ENCODE results near the gene SOS1. TPM values are rescaled to one million over a fixed set of nuclear protein-coding genes. Genes with fewer than 3 reads are reported as not detected.
A peak's percentile ranks its signal among the peaks of the same experiment; 100 is the strongest.

The SOS1 gene
- total and polyA plus RNA-seq, 2 of the 13 experiments (the other 11 are each of a cell fraction or from before 2014, with no cell fraction given) = 20.8 to 60.4 TPM

- TF ChIP-seq ZBTB43 (CRISPR knock-in tag; conservative IDR thresholded peaks at IDR 0.05) = peak; percentile 94
- TF ChIP-seq HHEX (CRISPR knock-in tag; IDR thresholded peaks at IDR 0.05) = peak; percentile 26; the same call in 1 of the 2 replicates
- TF ChIP-seq ARHGAP35 (CRISPR knock-in tag; IDR thresholded peaks at IDR 0.05; ENCODE audit: borderline replicate concordance) = no peak
- TF ChIP-seq KLF6 (CRISPR knock-in tag; IDR thresholded peaks at IDR 0.05) = peak; percentile 8; the same call in 1 of the 2 replicates
- no peak for TF ChIP-seq ZNF792 (CRISPR knock-in tag; IDR thresholded peaks at IDR 0.05)
- peak; percentile 26; the same call in 1 of the 2 replicates for TF ChIP-seq NCOA2 (CRISPR knock-in tag; IDR thresholded peaks at IDR 0.05)
- TF ChIP-seq ZMYM4 (CRISPR knock-in tag; IDR thresholded peaks at IDR 0.05) = no peak
- no peak for TF ChIP-seq IKZF4 (CRISPR knock-in tag; IDR thresholded peaks at IDR 0.05; ENCODE audit: borderline replicate concordance, low read depth, not compliant biosample characterization)
- TF ChIP-seq SOX5 (CRISPR knock-in tag; IDR thresholded peaks at IDR 0.05; ENCODE audit: borderline replicate concordance) = peak; percentile 97
- TF ChIP-seq TFE3 (CRISPR knock-in tag; IDR thresholded peaks at IDR 0.05) = peak; percentile 57; the same call in 1 of the 2 replicates
- TF ChIP-seq ELF3 (CRISPR knock-in tag; IDR thresholded peaks at IDR 0.05) = peak; percentile 50
- TF ChIP-seq SALL1 (CRISPR knock-in tag; IDR thresholded peaks at IDR 0.05) = peak; percentile 48; the same call in 1 of the 2 replicates
- peak; percentile 68 for TF ChIP-seq TEAD3 (CRISPR knock-in tag; optimal IDR thresholded peaks at IDR 0.05; ENCODE audit: borderline replicate concordance)
- TF ChIP-seq ZNF460 (CRISPR knock-in tag; IDR thresholded peaks at IDR 0.05; ENCODE audit: borderline replicate concordance) = peak; percentile 99
- no peak for TF ChIP-seq STAT5B (CRISPR knock-in tag; IDR thresholded peaks at IDR 0.05)
- TF ChIP-seq CHD2 (IDR thresholded peaks at IDR 0.05; ENCODE audit: low read depth, low read length) = no peak
- no peak for TF ChIP-seq ZBTB4 (CRISPR knock-in tag; IDR thresholded peaks at IDR 0.05; ENCODE audit: borderline replicate concordance)
- TF ChIP-seq ZKSCAN5 (CRISPR knock-in tag; IDR thresholded peaks at IDR 0.05) = no peak
- TF ChIP-seq CREB3 (CRISPR knock-in tag; IDR thresholded peaks at IDR 0.05) = no peak
- TF ChIP-seq CBX5 (CRISPR knock-in tag; IDR thresholded peaks at IDR 0.05; ENCODE audit: borderline replicate concordance) = 0 out of 2 replicates have a peak, but pooled peaks have one; percentile 23
- TF ChIP-seq MYPOP (CRISPR knock-in tag; IDR thresholded peaks at IDR 0.05) = 0 out of 2 replicates have a peak, but pooled peaks have one; percentile 20
- no peak for TF ChIP-seq SIN3B (IDR thresholded peaks at IDR 0.05; ENCODE audit: low read length)
- 0 out of 2 replicates have a peak, but pooled peaks have one; percentile 66 for TF ChIP-seq ZNF691 (CRISPR knock-in tag; IDR thresholded peaks at IDR 0.05; ENCODE audit: borderline replicate concordance, low read depth)
Measured at GRCh38 chr2:39138837-39139211, 18.0 kb upstream of the SOS1 start (continued).

All from HepG2 (cell line).